GM19397 (cell line): ENCODE measurements around the gene GOLGA3.

Experiments used
- ATAC-seq: cut with Tn5 transposase; IDR thresholded peaks from one replicate; pipeline ENCODE4 v1.9.1; 2021; ENCODE audit warnings: mild to moderate bottlenecking, moderate library complexity; ENCODE audit not compliant: unreplicated experiment

Gene GOLGA3

GRCh38 chr12:132727091-132727794, 101.4 kb downstream of the GOLGA3 start:
- no peak for ATAC-seq

DNA sequence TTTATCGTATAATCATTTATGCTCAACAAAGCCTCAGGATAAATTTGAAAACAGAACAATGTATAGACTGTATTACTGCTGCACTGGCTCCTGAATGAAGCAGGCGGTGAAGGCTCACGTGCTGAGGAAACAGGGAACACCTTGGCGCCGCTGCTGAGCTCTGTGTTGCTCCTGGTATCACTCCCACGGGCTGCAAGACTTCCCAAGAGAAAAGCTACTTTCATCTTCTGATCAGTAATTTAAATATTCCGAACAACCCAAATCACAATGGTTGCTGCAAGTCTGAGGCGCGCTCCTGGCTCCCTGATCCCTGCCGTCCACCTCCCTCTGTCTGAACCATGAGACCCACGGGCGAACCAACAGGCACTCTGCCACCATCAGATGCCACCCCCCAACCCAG, 102.3 kb downstream of the GOLGA3 start:
- ATAC-seq, result no peak

DNA sequence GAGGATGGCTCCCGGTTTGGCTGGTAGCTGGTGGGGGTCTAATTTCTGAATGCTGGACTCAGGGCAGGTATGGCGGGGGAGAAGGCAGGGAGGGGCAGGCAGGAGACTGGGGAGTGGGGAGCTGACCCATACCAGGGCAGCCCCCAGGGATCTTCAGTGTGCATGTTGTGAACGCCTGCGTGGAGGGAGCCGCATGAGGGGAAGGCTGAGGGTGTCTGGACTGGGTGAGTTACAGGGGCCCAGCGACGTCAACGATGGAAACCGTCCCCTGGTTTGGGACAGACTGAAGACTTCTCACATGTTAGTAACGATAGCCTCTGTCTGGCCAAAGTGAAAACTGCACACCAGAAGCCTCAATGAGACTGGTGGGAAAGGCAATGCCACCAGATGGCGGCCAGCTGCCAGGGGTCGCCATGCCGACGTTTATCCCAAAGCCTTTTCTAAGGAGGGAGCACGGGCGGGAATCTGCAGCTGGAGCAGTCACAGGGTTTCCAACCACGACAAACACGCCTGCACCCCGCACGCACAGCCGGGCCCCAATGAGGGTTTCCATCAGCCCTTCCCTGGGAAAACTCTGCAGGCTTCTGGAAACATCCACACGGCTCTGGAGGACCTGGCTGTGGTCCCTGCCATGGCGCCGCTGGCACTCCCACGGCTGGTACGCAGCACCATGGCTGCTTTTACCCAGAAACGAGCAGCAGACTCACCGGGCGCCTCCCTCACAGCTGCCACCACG, 104.0 kb downstream of the GOLGA3 start:
- ATAC-seq, result no peak

DNA sequence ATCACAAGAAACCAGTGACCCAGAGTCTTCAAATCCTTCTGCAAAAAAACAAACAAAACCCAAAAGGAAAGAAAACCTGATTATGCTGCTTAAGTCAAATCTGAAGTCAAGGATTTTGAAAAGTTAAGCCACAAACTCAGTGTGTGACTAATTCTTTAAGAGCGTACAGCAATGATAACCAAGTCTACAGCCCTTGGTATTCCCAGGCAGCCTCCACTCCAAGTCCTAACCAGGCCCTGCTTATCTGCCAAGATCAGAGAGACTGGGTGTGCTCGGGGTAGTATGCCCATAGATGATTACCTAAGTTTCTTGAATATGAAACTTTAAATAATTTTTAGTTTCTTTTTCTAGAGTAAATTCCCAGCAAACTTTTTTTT, 104.9 kb downstream of the GOLGA3 start:
- ATAC-seq, result no peak

DNA sequence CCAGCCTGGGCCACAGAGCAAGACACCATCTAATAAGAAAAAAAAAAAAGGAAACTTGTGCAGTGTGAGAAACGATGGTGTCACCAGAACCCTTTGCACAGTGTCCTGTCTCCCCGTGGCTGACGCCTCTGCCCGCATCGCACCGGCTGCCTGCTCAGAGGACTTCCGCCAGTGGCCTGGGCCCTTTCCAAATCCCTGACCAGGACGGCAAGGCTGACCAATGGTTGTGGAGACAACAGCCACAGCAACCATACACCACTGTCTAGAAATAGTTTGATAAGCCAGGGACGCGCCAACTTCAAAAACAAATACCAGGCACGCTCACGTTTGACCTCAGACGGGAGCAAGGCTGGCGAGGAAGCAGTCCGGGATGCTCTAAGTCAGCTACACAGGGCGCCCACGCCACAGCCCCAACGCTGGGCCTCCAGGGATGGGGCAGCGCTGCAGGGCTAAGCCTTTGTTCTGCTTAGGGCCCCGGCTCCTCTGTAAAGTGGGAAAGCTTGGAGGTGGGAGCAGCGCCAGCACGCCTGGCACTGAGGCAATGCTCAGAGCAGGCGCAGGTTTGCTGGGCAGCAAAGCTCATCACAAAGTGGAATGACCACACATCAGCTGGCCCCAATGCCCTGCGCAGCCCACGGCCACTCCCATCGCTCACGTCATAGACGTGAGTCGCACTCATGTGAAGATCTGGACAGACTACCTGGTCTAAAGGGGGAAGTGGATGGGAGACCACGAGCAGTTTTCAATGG, 105.5 kb downstream of the GOLGA3 start:
- no peak for ATAC-seq

GRCh38 chr12:132720606-132721345, 107.9 kb downstream of the GOLGA3 start:
- no peak for ATAC-seq

DNA sequence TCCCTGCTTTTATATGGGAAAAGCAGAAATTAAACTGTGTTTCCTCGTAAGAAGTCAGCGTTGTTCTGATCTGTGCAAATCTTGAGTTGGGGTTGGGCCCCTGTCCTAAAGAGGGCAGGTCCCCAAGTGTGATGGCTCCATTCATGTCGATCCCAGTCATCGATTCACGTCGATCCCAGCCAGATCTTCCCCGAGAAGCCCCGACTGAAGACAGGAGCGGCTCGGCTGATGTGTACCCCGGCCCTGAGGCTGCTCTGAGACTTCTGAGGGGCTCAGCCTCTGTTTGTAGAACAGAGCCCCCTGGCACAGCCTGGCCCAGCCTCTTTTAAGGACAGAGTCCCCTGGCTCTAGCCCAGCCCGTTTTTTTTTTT, 108.7 kb downstream of the GOLGA3 start:
- ATAC-seq, result no peak

- ATAC-seq, result no peak
Measured at GRCh38 chr12:132719141-132719953, 109.3 kb downstream of the GOLGA3 start.
